Activated naive CD4-positive, alpha-beta T cell treated with anti-CD3 and anti-CD28 coated beads for 36 hours (primary cell): ENCODE results near the gene LPGAT1. TPM values are rescaled to one million over a fixed set of nuclear protein-coding genes. Genes with fewer than 3 reads are reported as not detected.
"Not testable (repeated sequence)": the region's sequence is repeated elsewhere in the genome, so short reads cannot be mapped to it uniquely, and the experiment has no call there.

ENCODE experiments used
- CTCF ChIA-PET: fragments of 350-600 bp; sonication (Branson Sonifier 250); formaldehyde crosslinking; loops from one replicate; lab custom pipeline; 2021; ENCODE audit warnings: antibody characterized with exemption; lab: Charles Lee
- DNase-seq: peaks from one replicate; pipeline ENCODE4 v3.0.0-alpha.2; 2020
- H3K27ac Mint-ChIP-seq: one replicate; pipeline ENCODE4 v1.8.0; 2021; ENCODE audit warnings: mild to moderate bottlenecking, mixed read lengths
- H3K27me3 Mint-ChIP-seq: one replicate; pipeline ENCODE4 v1.8.0; 2021; ENCODE audit warnings: low read depth, mixed read lengths
- H3K36me3 Mint-ChIP-seq: one replicate; pipeline ENCODE4 v1.8.0; 2021; ENCODE audit warnings: low read depth, mixed read lengths
- H3K4me1 Mint-ChIP-seq: one replicate; pipeline ENCODE4 v1.8.0; 2021; ENCODE audit warnings: low read depth, mixed read lengths
- H3K4me3 Mint-ChIP-seq: one replicate; pipeline ENCODE4 v1.8.0; 2021; ENCODE audit warnings: mild to moderate bottlenecking, moderate library complexity, mixed read lengths
- H3K9me3 Mint-ChIP-seq: one replicate; pipeline ENCODE4 v1.8.0; 2021; ENCODE audit warnings: mixed read lengths
- intact Hi-C: fragments of 100-400 bp; cut with micrococcal nuclease; formaldehyde crosslinking; loops from one replicate; pipeline ENCODE4 v1.15.1; 2023
- total RNA-seq, 2 experiments: library from RNA; stranded (reverse); gene quantifications; one replicate each; pipeline ENCODE4 v1.2.3, GENCODE V29; 2021

LPGAT1 gene
- total RNA-seq, 2 experiments from 2014 or later: 18.6 to 21.7 TPM

GRCh38 chr1:211726467-211726995, 104.0 kb downstream of the LPGAT1 start:
- CTCF ChIA-PET: no interaction called here
- no peak for DNase-seq
- H3K27ac Mint-ChIP-seq: no peak overlapping the region
- H3K4me3 Mint-ChIP-seq: no peak overlapping the region
- intact Hi-C loops: no loop called here
- H3K9me3 Mint-ChIP-seq: no peaks in the 10 kb centered on the region
- no peaks in the 10 kb centered on the region for H3K36me3 Mint-ChIP-seq
- H3K4me1 Mint-ChIP-seq: no peaks in the 10 kb centered on the region
- H3K27me3 Mint-ChIP-seq: no peaks in the 10 kb centered on the region

- intact Hi-C loops: no loop called here
- Mint-ChIP-seq H3K4me3 (no peak overlapping the region), H3K27ac (no peak overlapping the region), H3K4me1 (no peaks in the 10 kb centered on the region), H3K9me3 (no peaks in the 10 kb centered on the region), H3K27me3 (no peaks in the 10 kb centered on the region), H3K36me3 (no peaks in the 10 kb centered on the region)
- CTCF ChIA-PET: no interaction called here
- no peak for DNase-seq
These were observed 105.8 kb downstream of the LPGAT1 start for GRCh38 chr1:211724687-211725196.

- no peaks in the 10 kb centered on the region for H3K4me1 Mint-ChIP-seq
- no peak for DNase-seq
- no peaks in the 10 kb centered on the region for H3K36me3 Mint-ChIP-seq
- intact Hi-C loops: no loop called here
- no peaks in the 10 kb centered on the region for H3K9me3 Mint-ChIP-seq
- CTCF ChIA-PET: interaction anchor here (0.7 kb wide), 1 partner anchor 16 kb away, joined by 3 read pairs; no protein-coding TSS in a partner anchor
- H3K27me3 Mint-ChIP-seq: no peaks in the 10 kb centered on the region
- no peak overlapping the region for H3K27ac Mint-ChIP-seq
- no peak overlapping the region for H3K4me3 Mint-ChIP-seq
These were observed 107.3 kb downstream of the LPGAT1 start for GRCh38 chr1:211723273-211723672.

- H3K9me3 Mint-ChIP-seq: no peaks in the 10 kb centered on the region
- H3K4me1 Mint-ChIP-seq: no peaks in the 10 kb centered on the region
- DNase-seq: no peak
- CTCF ChIA-PET: interaction anchor here (0.6 to 1.5 kb wide), 2 partner anchors 24 to 48 kb away, joined by 3 read pairs; no protein-coding TSS in a partner anchor
- no peaks in the 10 kb centered on the region for H3K36me3 Mint-ChIP-seq
- no peaks in the 10 kb centered on the region for H3K27me3 Mint-ChIP-seq
- H3K27ac Mint-ChIP-seq: no peak overlapping the region
- no peak overlapping the region for H3K4me3 Mint-ChIP-seq
- intact Hi-C loops: no loop called here
These were observed 108.0 kb downstream of the LPGAT1 start for GRCh38 chr1:211722277-211723175.

- H3K9me3 Mint-ChIP-seq, intact Hi-C loops, H3K27me3 Mint-ChIP-seq, H3K4me1 Mint-ChIP-seq, DNase-seq, H3K36me3 Mint-ChIP-seq, H3K27ac Mint-ChIP-seq, H3K4me3 Mint-ChIP-seq, CTCF ChIA-PET: not testable (repeated sequence)
These were observed 114.0 kb downstream of the LPGAT1 start for GRCh38 chr1:211716555-211716954.

- H3K4me1 Mint-ChIP-seq: no peaks in the 10 kb centered on the region
- no peak overlapping the region for H3K27ac Mint-ChIP-seq
- H3K9me3 Mint-ChIP-seq: no peaks in the 10 kb centered on the region
- DNase-seq: no peak
- intact Hi-C loops: no loop called here
- H3K36me3 Mint-ChIP-seq: no peaks in the 10 kb centered on the region
- H3K27me3 Mint-ChIP-seq: no peaks in the 10 kb centered on the region
- no peak overlapping the region for H3K4me3 Mint-ChIP-seq
- CTCF ChIA-PET: no interaction called here
These were observed 114.6 kb downstream of the LPGAT1 start for GRCh38 chr1:211715971-211716370.

- CTCF ChIA-PET: no interaction called here
- no peak overlapping the region for H3K4me3 Mint-ChIP-seq
- no peak overlapping the region for H3K27ac Mint-ChIP-seq
- H3K4me1 Mint-ChIP-seq: no peaks in the 10 kb centered on the region
- H3K36me3 Mint-ChIP-seq: no peaks in the 10 kb centered on the region
- intact Hi-C loops: no loop called here
- no peaks in the 10 kb centered on the region for H3K27me3 Mint-ChIP-seq
- no peak for DNase-seq
- H3K9me3 Mint-ChIP-seq: no peaks in the 10 kb centered on the region
These were observed 116.4 kb downstream of the LPGAT1 start for GRCh38 chr1:211714154-211714553.

GRCh38 chr1:211713231-211713630, 117.3 kb downstream of the LPGAT1 start:
- CTCF ChIA-PET: no interaction called here
- Mint-ChIP-seq H3K27ac (no peak overlapping the region), H3K4me1 (no peaks in the 10 kb centered on the region)

GRCh38 chr1:211711315-211711705, 119.3 kb downstream of the LPGAT1 start:
- Mint-ChIP-seq H3K9me3 (no peaks in the 10 kb centered on the region), H3K4me1 (no peaks in the 10 kb centered on the region), H3K27me3 (no peaks in the 10 kb centered on the region), H3K4me3 (no peak overlapping the region), H3K27ac (no peak overlapping the region), H3K36me3 (no peaks in the 10 kb centered on the region)
- CTCF ChIA-PET: interaction anchor here (2.3 kb wide), 1 partner anchor 12 kb away, joined by 7 read pairs; no protein-coding TSS in a partner anchor
- intact Hi-C loops: no loop called here
- no peak for DNase-seq

More at GRCh38 chr1:211713231-211713630, 117.3 kb downstream of the LPGAT1 start:
- intact Hi-C loops: no loop called here
- H3K4me3 Mint-ChIP-seq: no peak overlapping the region
- no peaks in the 10 kb centered on the region for H3K27me3 Mint-ChIP-seq
- no peaks in the 10 kb centered on the region for H3K9me3 Mint-ChIP-seq
- H3K36me3 Mint-ChIP-seq: no peaks in the 10 kb centered on the region
- no peak for DNase-seq

GRCh38 chr1:211710566-211711314, 119.8 kb downstream of the LPGAT1 start:
- intact Hi-C loops: no loop called here
- CTCF ChIA-PET: interaction anchor here (2.3 kb wide), 1 partner anchor 12 kb away, joined by 7 read pairs; no protein-coding TSS in a partner anchor
- Mint-ChIP-seq H3K4me1 (no peaks in the 10 kb centered on the region), H3K27ac (no peak overlapping the region), H3K27me3 (no peaks in the 10 kb centered on the region), H3K4me3 (no peak overlapping the region), H3K9me3 (no peaks in the 10 kb centered on the region), H3K36me3 (no peaks in the 10 kb centered on the region)
- DNase-seq: no peak

GRCh38 chr1:211708926-211709325, 121.6 kb downstream of the LPGAT1 start:
- Mint-ChIP-seq H3K4me3 (no peak overlapping the region), H3K4me1 (no peaks in the 10 kb centered on the region), H3K36me3 (no peaks in the 10 kb centered on the region), H3K9me3 (no peaks in the 10 kb centered on the region), H3K27me3 (no peaks in the 10 kb centered on the region), H3K27ac (no peak overlapping the region)
- intact Hi-C loops: no loop called here
- no peak for DNase-seq
- CTCF ChIA-PET: interaction anchor here (1.0 to 1.3 kb wide), 3 partner anchors 9 to 11 kb away, joined by 3 to 5 read pairs (median 4); no protein-coding TSS in a partner anchor

GRCh38 chr1:211708006-211708405, 122.6 kb downstream of the LPGAT1 start:
- intact Hi-C loops: no loop called here
- Mint-ChIP-seq H3K4me1 (no peaks in the 10 kb centered on the region), H3K36me3 (no peaks in the 10 kb centered on the region), H3K27ac (no peak overlapping the region), H3K9me3 (no peaks in the 10 kb centered on the region), H3K27me3 (no peaks in the 10 kb centered on the region), H3K4me3 (no peak overlapping the region)
- DNase-seq: no peak
- CTCF ChIA-PET: interaction anchor here (1.3 kb wide), 1 partner anchor 9 kb away, joined by 5 read pairs; no protein-coding TSS in a partner anchor
